Stimulated activated CD4-positive, alpha-beta T cell treated with anti-CD3 and anti-CD28 coated beads, Interleukin-12 subunit alpha, Interleukin-12 subunit beta, amount 100 ng/mL, for 48 hours (primary cell): ENCODE measurements around the gene KRTAP5-9.
"Not testable (repeated sequence)": the region's sequence is repeated elsewhere in the genome, so short reads cannot be mapped to it uniquely, and the experiment has no call there.

Experiments
- DNase-seq, 3 donors: peaks; one replicate each; pipeline ENCODE4 v3.0.0-alpha.2; 2020; ENCODE audit warnings: low read depth in 2 of 3, low spot score in 1 of 3

Gene KRTAP5-9

DNA sequence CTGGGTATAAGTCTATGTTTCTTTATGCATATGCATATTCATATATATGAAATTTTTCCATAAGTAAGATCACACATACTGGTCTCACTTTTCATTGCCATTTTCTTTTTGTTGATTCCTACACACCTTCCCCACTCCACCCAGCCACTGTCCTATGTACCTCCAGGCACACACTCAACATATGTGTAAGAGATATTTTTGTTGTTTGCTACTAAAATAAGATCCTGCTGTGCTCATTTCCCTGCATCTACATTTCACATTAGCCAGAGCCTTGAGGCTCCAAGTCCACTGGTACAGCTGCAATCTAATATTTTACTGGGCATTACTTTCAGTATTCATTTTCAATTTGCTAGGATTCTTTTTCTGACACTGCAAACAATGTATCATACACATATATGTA is 9.0 kb downstream of the KRTAP5-9 start:
- no peak for DNase-seq

DNA sequence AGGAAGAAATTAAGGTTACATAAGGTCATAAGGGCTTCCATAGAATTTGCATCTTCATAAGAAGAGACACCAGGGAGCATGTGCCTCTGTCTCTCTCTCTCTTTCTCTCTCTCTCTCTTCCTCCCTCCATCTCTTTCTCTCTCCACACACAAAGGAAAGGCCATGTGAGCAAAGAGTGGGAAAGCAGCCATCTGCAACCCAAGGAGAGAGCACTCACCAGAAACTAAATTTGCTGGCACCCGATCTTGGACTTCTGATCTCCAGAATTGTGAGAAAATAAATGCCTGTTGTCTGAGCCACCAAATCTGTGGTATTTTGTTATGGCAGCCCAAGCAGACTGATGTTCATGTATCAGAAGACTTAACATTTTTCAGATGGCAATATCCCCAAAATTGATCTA is 10.8 kb downstream of the KRTAP5-9 start:
- DNase-seq: no peak

DNA sequence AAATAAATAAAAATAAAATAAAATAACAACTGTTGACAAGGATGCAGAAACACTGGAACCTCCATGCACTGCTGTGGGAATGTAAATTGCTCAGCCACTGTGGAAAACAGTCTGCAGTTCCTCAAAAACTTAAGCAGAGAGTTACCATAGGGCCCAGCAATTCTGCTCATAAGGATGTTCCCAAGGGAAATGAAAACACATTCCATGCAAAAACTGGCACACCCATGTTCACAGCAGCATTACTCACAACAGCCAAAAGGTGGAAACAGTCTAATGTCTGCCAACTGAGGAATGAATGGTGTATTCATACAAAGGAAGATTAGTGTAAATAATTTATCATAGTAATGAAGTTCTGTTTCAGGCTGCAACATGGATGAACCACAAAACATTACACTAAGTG is 13.9 kb downstream of the KRTAP5-9 start:
- DNase-seq: no peak

DNA sequence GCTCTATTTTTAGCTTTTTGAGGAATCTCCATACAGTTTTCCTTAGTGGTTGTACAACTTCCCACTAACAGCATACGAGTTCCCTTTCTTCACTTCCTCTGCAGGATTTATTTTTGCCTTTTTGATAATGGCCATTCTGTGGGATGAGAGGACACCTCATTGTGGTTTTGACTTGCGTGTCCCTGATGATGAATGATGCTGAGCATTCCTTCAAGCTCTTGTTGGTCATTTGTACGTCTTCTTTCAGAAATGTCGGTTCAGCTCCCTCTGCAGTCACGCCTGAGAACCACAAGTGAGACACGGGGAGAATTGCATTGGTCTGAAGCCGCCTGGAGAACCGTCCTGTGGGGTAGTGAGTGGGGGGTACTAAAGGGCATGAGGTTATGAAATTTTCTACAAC is 15.2 kb downstream of the KRTAP5-9 start:
- peak in 2 of 3 donors; percentile 7 to 16 for DNase-seq

DNA sequence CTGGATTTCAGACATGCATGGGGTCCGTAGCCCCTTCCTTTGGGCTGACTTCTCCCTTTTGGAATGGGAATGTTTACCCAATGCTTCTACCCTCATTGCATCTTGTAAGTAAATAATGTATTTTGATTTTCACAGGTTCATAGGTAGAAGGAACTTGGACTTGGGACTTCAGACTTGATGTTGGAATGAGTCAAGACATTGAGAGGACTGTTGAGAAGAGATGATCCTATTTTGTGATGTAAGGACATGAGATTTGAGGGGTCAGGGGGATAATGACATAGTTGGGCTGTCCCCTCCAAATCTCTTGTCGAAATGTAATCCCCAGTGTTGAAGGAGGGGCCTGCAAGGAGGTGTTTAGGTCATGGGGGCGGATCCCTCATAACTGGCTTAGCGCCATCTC is 16.2 kb downstream of the KRTAP5-9 start:
- no peak for DNase-seq

DNA sequence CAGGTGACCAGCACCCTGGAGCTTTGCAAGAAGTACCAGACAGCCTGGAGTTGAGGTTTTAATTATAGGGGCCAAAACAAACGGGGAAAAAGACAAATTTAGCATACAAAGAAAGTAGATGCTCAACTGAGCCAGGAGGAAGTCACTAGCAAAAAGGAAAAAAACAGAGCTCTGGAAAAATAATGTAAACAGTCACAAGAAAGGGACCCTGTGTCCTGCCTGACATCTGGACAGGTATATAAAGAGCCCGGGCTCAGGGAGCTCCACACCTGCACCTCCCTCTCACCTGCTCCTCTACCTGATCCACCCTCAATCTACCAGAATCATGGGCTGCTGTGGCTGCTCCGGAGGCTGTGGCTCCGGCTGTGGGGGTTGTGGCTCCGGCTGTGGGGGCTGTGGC is 17.0 kb downstream of the KRTAP5-9 start, which contains the start of gene KRTAP5-10:
Gene KRTAP5-10, plus strand, starts transcription at position 301 of the 400 bp plus-strand sequence. Its CDS starts 25 bp downstream, at position 326.
- DNase-seq: no peak

DNA sequence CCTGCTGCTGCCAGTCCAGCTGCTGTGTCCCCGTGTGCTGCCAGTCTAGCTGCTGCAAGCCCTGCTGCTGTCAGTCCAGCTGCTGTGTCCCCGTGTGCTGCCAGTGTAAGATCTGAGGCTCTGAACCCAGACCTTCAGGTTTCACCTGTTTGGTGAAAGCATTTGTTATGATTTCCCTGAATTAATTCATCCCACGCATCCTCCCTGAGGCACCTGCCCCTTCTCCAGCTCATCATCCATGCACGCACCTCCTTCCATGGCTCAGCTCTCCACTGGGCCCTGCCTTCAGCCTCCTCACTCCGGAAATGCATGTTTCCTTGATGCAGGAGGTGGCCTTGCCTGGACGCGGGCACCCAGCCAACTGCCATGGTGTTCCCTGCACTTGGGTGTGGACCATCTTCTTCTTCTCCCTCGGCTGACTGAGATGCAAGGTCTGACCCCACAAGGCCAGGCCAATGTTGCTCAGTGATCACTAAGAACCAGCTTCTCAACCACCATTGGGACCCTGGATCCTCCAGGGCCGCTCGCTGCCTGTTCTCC is 17.9 kb downstream of the KRTAP5-9 start:
- no peak for DNase-seq

DNA sequence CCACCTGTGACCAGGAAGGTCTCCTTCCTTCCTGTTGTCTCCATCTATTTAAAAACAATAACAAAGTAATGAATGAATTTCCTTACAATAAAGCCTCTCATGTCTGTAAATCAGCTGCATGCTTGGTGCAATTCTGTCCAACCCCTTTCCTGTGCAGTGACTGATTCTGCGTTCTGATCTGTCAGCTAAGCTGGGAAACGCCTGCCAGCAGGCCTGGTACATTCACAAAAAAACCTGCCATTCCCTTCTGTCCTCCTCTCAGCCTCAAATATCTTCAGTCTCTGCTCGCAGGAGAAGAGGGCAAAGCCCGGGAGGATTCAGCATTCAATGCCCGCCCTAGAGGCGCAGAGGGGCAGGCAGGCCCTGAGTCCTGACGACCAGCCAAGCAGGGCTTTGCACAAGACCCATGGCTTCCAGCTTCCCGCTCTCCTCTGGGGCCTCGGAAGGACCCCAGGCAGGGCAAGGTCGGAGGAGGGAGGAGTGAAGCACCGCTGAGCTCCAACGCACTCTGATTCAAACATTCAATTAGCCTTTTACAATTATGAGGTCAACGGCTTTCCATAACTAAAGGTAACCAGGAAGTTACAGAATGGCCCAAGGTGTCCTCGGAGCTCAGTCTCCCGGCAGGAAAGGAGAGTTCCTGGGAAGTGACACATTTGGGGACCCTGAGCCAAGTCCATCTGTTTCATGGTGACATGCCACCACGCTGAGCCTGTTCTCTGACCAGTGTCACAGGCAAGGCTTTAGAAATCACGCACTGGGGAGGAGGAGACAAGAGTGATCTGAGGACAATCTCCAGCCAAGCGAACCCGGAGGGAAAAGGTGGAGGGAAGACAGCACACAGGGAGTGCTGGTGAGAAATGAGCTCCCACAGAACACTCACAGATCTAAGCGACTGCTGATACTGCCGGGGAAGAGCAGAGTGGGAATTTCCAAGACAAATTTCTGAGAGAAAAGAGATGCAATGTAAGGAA is 18.7 kb downstream of the KRTAP5-9 start:
- not testable (repeated sequence) for DNase-seq

DNA sequence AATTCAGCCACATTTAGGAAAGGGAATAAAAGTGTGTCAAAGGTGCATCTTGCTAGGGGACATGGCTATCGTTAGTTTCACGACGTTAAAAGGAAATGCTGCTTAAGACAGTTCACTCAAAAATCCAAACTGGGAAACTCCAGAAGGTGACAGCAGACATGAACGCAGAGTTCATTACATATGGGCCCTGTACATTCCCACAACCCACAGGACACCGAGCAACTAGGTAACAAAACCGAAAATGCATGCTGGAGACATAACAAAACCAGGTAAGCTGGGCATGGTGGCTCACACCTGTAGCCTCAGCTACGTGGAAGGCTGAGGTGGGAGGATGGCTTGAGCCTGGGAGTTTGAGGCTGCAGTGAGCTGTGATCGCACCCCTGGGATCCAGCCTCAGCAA is 19.4 kb downstream of the KRTAP5-9 start:
- not testable (repeated sequence) for DNase-seq

DNA sequence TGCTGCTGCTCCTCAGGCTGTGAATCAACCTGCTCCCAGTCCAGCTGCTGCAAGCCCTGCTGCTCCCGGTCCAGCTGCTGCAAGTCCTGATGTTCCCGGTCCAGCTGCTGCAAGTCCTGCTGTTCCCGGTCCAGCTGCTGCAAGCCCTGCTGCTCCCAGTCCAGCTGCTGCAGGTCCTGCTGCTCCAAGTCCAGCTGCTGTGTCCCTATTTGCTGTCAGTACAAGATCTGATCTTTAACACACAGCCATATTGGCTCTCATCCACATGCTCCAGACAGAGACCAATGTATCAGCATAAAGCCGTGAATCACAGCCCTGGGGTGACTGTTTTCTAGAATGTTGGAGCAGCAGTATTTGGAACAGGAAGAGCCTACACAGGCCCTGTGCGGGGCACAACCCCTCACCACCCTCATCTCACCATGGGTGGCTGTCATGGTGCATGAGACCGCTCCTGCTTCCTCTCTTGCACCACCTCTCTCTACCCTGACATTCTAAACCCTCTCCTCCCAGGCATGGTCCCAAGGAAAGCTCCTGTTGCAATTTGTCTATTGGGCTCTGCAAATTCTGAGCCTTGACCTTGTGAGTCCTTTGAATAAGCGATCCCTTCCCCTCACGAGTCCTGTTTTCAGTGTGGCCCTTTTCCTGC is 20.6 kb downstream of the KRTAP5-9 start:
- no peak for DNase-seq

DNA sequence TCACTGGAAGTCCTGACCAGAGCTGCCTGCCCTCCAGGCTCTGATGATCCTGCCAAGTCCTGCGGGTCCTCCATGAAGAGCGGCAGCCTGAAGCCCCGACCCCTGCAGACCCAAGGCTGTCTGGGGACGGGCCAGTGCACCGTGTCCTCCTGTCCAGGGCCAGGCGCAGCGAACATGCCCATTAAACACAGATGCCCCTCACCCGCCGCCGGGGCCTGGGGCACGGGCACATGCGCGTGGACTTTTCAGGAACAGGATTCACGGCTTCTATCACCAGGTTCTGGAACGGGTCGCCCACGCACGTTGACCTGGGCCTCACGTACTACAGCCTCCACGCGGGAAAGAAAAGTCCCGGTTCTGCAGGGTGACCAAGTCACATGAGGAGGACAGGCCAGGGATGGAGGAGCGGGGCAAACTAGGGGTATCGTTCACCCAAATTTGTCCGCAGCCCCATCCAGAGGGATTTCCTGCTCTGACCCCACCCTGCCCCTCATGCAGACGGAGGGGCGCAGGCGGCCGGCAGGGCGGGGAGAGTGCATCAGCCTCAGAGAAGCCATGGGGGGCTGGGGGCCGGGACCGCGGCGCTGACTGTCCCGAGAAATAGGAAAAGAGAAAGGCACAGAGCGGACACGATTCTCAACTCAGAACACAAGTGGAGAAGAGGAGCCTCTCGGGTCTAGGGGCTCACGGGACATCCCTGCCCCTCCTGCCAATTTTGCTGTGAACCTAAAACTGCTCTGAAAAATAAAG is 23.1 kb downstream of the KRTAP5-9 start:
- DNase-seq: not testable (repeated sequence)

DNA sequence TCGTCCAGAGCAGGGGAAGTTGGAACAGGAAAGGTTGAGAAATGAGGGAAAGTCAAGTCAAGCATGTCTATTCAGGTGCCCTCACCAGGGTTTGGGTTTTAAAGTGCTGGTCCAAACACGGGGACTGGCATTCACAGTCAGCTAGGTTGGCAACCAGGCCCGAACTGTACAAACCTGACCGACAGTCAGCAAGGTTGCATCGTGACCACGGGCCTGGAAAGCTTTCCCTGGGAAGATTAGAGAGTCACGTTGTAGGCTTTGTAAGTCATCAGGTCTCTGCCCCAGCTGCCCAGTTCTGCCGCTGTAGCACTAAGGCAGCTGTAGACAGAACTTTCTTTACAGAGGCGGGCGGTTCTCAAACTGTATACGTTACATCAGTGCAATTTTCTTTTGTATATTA is 24.6 kb downstream of the KRTAP5-9 start:
- no peak for DNase-seq

DNA sequence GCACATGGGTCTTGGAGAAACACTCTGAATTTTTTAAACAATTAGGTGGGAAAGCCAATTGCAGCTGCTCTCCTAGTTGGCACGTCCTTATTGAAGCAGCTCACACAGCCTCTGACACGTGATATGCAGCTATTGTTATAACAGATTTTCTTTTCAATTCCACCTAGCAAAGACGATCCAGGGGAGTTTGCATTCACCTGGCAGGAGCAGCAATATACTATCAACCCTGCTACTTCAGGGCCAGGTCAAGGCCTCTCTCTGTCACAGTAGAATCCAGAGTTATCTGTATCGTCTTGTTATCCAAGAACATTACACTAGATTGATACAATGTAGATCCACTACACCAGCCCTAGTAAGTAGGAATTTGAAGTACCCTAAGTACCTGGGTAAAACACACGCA is 26.2 kb downstream of the KRTAP5-9 start:
- DNase-seq: no peak

DNA sequence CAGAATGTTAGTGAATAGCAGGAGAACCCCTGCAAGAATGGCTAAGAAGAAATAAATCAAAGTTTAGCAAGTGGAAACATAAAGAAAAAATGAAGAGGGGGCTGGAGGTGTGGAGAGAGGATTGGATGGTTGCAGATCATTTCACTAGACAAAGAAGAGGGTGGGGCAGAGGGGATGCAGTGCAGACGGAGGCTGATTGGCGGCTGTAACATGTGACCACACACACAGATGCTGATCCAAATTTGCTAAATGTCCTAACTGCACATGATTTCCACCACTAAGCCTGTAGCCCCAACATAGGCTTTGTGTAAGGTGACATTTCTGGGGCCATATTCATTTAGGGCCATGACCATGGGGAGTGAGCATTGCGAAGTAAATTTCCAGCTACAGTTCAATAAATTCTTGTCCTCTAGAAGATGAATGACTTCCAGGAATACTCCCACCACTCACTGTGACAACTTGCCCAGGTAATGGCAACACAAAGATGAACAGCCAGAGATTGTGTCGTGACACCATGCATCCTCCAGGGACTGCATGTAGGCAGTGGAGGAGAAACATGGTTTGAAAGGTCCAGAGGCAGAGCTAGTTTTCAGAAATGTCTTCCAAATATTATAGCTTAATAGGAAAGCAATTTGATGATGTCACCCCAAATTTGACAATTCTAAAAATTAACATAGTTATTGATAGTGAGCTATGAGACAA is 27.7 kb downstream of the KRTAP5-9 start:
- no peak for DNase-seq

DNA sequence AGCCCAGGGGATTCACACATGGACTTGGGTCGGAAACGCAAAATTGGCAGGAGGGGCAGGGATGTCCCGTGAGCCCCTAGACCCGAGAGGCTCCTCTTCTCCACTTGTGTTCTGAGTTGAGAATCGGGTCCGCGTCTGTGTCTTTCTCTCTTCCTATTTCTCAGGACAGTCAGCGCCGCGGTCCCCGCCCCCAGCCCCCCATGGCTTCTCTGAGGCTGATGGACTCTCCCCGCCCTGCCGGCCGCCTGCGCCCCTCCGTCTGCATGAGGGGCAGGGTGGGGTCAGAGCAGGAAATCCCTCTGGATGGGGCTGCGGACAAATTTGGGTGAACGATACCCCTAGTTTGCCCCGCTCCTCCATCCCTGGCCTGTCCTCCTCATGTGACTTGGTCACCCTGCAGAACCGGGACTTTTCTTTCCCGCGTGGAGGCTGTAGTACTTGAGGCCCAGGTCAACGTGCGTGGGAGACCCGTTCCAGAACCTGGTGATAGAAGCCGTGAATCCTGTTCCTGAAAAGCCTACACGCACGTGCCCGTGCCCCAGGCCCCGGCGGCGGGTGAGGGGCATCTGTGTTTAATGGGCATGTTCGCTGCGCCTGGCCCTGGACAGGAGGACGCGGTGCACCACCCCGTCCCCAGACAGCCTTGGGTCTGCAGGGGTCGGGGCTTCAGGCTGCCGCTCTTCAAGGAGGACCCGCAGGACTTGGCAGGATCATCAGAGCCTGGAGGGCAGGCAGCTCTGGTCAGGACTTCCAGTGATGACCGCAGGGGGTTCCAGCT is 28.7 kb downstream of the KRTAP5-9 start:
- not testable (repeated sequence) for DNase-seq

DNA sequence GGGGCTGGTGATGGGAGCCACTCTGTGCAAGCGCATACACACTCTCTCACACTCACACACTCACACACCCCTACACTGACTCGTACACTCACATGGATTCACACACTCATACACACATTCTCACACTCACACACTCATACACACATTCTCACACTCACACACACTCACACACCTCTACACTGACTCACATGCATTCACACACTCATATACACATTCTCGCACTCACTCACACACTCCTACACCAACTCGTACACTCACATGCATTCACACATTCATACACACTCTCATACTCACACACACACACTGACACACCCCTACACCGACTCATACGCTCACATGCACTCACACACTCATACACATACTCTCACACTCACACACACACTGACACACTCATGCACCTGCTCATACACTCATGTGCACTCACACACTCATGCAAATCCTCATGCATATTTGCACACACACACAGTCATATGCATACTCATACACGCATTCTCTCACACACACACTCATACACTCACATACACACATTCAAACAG is 29.3 kb downstream of the KRTAP5-9 start:
- DNase-seq: no peak

DNA sequence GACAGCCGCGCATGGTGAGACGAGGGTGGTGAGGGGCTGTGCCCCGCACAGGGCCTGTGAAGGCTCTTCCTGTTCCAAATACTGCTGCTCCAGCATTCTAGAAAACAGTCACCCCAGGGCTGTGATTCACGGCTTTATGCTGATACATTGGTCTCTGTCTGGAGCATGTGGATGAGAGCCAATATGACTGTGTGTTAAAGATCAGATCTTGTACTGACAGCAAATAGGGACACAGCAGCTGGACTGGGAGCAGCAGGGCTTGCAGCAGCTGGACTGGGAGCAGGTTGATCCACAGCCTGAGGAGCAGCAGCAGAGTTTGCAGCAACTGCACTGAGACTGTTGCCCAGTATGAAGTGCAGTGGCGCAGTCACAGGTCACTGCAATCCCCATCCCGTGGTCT is 31.3 kb downstream of the KRTAP5-9 start:
- DNase-seq: not testable (repeated sequence)

DNA sequence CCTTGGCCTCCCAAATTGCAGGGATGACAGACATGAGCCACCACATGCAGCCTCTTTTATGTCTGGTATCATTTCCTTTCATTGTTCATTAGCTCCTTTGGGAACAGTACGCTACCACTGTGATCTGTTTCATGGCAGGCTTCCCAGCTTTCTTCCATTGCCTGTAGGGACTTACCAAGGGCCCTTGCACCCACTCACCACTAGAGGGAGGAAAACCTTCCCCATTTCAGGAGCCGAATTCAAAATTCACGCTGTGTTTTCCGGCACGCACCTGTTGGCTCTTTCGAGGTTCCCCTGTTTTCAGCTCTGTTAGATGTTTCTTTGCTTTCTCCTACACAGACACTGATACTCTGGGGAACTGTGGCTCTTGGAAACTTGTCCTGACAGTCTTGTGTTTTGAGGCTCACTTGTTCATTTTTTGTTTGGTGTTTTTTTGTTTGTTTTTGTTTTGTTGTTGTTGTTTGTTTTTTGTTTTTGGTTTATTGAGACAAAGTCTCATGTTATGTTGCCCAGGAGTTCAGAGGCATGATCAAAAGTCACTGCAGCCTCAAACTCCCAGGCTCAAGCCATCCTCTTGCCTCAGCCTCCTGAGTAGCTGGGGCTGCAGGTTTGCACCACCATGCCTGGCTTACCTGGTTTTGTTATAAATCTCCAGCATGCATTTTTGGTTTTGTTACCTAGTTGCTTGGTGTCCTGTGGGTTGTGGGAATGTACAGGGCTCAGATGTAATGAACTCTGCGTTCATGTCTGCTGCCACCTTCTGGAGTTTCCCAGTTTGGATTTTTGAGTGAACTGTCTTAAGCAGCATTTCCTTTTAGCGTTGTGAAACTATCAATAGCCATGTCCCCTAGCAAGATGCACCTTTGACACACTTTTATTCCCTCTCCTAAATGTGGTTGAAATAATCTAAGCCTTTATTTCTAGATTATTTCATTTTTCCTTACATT is 32.1 kb downstream of the KRTAP5-9 start:
- DNase-seq: peak in 2 of 3 donors; percentile 8 to 32
